HG03378 (cell line): ENCODE results near the gene TUBGCP6.
"Not testable (repeated sequence)": the region's sequence is repeated elsewhere in the genome, so short reads cannot be mapped to it uniquely, and the experiment has no call there.

ENCODE experiments used
- ATAC-seq: cut with Tn5 transposase; IDR thresholded peaks from one replicate; pipeline ENCODE4 v1.9.1; 2021; ENCODE audit warnings: mild to moderate bottlenecking, moderate library complexity; ENCODE audit not compliant: unreplicated experiment

The TUBGCP6 gene

DNA sequence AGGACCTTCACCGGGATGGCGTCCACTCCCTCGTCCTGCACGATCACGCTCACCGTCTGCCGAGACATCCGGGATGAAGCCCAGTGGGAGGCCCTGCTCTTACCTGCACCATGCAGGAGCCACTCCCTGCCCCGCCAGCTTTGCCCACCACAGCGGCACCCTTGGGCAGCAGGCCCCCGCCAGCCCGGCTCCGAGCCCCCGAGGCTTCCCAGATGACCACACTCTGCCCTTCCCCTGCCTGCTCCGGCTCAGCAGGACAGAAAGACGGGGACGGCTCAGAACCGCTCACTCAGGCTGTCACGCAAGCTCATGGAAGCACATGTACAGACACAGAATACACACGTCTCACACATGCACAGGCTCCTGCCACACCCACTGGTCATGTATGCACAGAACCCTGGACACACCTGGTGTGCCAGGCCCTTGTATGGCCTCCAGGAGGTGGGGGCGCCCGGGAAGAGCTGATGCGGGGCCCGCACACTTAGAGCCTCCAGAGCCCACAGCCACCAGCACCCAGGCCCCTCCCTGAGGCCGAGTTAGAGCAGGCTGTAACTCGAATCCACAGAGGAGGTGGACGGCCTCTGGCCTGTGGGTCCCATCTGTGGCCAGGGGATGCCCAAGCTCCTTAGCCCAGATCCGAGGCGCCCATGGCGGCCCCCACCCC is 34.3 kb upstream of the TUBGCP6 start:
- ATAC-seq = no peak

DNA sequence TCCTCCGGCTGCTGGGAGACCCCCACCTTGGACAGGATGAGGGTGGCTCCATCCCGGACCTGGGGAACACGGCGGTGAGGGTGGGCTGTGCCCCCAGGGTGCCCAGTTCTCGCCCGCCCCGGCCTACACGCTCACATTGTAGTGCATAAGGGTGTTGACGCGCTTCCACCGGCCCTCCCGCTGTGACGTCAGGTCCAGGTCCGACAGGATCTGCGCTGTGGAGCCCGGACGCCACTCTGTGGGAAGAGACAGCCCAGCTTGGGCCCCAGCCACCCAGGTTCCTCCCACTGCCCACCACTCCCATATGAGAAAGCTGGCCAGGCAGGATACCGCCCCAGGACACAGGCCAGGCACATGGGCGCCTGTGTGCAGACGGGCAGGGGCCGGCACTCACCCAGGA is 33.6 kb upstream of the TUBGCP6 start:
- no peak for ATAC-seq

DNA sequence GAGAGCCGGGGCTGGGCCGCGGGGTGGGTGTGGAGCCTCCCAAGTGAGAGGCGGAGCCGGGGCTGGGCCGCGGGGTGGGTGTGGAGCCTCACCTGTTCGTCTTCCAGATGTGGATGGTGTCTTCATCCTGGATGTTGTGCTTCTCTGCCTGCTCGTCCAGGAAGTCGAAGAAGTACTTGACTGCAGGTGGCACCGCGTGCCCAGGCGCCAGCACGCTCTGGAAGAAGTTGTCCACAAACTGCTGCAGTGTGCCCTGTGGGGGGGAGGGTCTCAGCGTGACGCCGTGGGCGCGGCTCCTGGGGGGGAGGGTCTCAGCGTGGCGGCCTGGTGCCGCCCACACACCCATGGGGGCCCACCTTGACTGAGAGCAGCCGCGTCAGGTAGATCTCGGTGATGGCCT is 32.9 kb upstream of the TUBGCP6 start:
- no peak for ATAC-seq

DNA sequence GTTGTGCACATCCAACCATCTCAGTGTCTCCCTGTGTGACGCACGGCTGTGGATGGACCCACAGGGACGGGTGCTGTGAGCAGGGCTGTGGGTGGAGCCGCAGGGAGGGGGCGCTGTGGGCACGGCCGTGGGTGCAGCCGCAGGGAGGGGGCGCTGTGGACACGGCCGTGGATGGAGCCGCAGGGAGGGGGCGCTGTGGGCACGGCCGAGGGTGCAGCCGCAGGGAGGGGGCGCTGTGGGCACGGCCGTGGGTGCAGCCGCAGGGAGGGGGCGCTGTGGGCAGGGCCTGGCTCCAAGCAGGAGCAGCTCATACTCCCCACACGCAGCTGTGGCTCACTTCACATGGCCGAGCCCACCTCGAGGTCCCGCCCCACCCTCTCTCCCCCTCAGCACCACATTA is 31.3 kb upstream of the TUBGCP6 start:
- ATAC-seq = no peak

DNA sequence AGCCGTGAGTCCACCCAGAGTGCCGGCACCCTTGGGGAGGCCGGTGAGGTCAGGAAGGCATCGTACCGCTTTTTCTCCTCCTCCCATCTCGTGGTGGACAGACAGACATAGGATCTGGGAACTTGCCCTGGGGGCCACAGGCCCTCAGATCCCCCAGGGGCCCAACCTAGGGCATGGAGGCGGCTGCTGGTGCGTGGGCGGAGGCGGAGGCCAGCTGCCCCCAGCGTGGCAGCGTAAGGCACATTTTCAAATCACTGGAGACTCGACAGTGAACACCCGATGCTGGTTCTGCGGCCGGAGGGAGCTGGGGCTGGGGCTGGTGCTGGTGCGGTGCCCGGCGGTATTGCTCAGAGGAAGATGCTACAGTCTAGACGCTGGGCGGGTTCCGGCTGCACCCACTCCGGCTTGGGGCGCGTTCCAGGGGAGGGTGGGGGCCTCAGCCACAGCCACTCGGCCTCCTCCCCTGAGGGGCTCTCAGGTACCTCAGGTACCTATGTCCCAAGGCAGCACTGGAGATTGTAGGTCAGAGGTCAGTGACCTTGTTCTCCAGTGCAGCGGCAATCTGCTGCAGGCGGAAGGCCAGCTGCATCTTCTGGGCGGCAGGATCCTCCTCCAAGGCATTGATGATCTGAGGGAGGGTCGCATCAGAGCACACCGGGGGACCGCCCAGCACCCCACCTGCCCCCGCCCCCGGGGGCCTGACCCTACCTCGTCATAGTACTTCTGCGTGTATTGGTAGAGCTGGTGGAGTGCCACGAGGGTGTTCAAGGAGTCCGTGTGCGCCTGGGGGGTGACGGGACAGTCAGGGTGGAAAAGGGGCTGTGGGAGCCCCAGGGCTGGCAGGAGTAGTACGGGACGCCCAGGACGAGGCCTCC is 30.6 kb upstream of the TUBGCP6 start:
- ATAC-seq = no peak

DNA sequence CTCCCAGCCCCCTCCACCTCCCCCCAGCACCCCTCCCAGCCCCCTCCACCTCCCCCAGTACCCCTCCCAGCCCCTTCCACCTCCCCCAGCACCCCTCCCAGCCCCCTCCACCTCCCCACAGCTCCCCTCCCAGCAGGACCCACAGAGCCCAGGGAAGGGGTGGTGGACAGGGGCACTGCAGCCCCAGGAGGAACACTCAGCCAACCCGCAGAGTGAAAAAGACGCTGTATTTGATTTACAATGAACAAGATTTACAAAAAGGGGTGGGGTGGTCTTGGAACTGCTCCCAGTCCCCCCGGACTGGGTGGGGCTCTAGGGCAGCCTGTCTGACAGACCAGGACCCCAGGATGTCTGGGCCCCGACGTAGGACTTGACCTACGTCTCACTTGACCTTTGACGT is 29.9 kb upstream of the TUBGCP6 start:
- ATAC-seq = no peak

DNA sequence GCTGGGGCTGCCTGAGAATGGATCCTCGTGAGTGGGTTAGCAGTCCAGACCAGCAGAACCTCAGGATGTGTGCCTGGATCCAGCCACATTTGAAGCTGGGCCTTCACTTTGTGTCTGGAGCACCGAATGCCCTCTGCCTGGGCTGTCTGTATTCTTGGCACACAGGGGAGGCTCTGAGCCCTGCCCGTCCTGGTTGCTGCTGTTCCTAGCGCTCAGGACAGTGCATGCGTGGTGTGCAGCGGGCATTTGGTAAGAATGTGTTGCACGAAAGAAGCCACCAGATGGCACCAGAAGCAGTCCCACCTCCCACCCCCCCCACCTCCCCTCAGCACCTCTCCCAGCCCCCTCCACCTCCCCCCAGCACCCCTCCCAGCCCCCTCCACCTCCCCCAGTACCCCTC is 29.5 kb upstream of the TUBGCP6 start:
- no peak for ATAC-seq

DNA sequence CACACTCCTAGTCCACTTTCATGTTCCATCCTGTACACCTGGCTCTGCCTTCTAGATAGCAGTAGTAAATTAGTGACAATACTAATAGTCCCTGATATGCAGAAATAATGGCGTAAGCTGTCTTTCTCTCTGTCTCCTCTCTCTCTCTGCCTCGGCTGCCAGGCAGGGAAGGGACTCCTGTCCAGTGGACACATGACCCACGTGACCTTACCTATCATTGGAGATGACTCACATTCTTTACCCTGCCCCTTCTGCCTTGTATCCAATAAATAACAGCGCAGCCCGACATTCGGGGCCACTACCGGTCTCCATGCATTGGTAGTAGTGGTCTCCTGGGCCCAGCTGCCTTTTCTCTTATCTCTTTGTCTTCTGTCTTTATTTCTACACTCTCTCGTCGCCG is 29.0 kb upstream of the TUBGCP6 start:
- not testable (repeated sequence) for ATAC-seq

DNA sequence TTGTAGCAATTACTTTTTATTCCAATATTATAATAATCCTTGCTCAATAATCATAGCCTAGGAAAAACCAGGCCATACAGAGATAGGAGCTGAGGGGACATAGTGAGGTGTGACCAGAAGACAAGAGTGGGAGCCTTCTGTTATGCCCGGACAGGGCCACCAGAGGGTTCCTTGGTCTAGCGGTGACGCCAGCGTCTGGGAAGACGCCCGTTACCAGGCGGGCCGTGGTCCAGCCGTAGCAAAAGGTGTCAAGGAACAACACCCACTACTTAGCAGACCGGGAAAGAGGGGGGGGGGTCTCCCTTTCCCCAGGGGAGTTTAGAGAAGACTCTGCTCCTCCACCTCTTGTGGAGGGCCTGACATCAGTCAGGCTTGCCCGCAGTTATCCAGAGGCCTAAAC is 28.5 kb upstream of the TUBGCP6 start:
- ATAC-seq = not testable (repeated sequence)

DNA sequence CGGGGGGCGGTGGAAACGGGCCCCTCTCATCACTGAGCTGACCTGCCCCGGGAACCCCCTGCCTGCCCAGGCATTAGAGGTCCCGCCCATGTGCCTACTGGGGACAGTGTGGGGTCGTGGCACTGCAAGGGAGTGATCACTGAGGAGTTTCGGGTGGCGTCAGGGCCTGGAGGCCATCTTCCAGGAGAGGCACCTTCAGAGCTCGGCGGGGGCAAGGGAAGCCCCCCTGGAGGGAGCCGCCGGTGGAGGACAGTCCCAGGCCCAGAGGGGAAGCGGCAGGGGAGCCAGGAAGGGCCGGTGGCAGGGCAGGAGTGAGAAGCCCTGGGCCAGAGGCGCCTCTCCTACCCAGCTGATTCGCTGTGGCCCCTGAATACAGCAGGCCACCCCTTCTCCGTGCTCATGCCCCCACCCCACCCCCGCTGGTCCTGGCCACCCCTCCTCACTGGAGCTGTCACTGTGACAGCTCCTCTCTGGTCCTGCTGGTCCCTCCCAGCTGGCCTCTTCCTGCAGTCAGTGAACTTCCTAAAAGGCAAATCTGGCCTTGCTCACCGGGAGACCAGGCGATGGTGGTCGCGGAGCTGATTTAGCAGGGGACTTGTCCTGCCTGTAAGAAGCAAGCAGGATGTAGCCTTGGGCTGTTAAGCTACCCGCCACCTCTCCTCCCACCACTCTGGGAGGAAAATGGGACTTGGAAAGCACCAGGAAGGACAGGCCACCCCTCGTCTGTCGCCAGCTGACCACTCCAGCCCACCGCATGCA is 27.4 kb upstream of the TUBGCP6 start:
- ATAC-seq = no peak

DNA sequence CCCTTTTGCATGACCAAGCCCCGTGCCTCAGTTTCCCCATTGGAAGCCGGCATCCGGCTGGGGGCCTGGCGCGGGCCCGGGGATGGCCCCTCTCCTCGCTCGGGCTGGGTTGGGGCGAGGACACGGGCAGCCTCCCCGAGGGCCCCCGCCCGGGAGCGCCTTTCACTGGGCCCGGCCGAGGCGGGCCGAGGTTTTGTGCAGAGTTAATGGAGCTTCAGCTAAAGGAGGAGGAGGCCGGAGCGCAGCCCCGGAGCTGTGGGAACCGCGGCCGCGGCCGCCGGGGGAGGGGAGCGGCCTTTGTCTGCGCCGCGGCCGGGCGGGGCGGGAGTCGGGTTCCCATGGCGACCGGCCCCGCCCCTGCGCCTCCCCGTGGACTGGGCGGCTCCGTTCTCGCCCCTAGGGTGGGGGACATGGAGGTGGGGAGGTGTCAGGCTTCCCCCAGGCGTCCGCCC is 26.7 kb upstream of the TUBGCP6 start:
- no peak for ATAC-seq

DNA sequence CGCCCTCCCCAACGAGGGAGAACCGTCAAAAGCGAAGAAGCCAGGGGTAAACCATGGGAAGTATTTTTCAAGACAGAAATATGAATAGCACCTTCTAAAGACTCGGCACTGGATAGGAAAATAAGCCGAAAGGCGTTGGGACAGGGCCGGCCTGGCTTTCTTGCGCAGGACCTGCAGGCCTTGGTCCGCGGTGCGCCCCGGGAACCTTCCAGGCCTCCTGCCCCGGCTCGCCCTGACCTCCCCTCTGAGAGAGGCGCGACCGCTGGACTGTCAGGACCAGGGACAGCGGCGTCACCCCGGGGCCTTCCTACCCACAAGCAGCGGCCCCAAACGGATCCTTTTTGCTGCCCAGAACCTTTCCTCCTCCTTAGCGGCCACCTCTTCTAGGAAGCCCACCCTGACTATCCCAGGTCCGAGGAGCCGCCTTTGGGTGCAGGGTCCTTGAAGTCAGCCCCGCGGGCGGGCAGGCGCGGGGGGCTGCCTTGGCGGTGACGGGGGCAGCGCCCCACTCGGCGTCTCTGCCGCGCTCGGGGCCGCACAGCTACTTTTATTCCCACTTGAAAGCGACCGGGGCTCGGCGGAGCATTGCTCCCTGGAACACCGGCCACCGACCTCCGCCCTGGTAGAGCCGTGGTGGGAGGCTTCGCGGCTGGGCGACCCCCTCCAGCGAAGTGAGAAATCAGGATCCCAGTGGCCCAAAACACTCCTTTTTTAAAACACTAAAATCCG is 26.0 kb upstream of the TUBGCP6 start:
- ATAC-seq = no peak

DNA sequence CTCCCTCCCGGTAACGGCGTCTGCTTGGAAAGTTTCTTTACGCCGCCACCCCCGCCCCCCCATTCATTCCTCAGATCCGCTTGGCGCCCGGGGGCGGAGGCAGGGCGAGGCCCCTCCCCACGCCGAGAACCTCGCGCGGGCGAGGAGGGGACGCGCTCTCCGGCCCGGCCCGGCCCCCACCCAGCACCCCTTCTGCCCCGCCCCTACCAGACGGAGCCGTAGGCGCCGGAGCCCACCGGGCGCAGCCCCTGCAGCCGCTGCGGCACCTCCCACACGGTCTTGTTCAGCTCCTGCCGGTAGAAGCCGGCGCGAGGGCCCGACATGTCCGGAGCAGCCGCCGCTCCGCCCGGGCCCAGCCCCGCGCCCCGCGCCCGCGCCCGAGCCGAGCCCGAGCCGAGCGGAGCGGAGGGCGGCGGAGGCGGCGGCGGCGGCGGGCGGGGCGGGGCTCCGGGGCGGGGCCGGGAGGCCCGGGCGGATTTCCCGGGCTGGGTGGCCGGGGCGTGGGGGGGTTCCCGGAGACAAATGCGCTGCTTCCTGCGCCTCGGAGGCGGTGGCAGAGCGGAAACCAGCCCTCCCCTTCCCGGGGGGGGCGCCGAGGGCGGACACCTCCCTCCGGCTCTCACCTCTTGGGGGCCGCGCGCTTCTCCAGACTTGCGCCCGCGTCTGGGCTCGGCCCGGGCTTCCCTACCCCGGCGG is 25.3 kb upstream of the TUBGCP6 start, which contains the start of gene MAPK11:
TSS of gene MAPK11 (minus strand) at position 411 of the 696 bp plus-strand sequence. CDS start at position 323, 88 bp downstream.
- ATAC-seq = no peak

DNA sequence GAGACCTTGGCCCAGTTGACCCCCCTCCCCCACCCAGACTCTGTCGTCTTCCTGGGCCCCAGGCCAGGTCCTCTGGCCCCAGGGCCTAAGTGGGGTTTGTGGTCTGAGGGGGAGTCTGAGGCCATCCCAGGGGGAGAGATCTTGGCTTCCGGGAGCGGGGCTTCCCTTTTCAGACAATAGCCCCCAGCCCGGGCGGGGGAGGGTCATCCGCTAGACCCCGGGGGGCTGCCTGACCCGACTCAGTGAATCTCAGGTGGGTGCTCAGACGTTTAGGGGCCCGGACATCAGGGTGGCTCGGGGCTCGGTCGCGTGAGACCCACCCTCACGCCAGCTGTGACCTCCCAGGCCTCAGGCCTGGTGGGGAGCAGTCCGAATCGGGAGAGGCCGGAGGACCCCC is 24.7 kb upstream of the TUBGCP6 start:
- no peak for ATAC-seq

DNA sequence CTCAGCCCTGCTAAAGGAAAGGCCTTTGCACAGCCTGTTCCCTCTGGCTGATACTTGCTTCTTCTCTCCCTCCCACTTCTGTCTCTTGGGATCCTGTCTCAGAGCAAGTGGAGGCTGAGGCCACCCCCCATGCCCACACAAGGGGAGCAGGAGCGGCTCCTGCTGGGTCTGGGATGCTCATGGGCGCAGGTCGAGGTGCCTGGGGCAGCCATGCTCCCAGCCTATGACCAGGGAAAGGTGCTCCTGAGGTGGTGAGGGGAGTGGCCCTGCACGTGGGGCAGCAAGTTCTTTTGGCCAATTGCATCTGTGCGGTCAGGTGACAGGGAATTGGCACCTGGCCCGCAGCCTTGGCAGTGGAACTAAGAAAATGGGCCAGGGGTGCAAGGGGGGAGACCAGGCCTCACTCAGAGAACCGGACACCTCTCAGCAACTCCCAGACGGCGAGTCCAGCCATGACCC is 23.9 kb upstream of the TUBGCP6 start:
- ATAC-seq = no peak

DNA sequence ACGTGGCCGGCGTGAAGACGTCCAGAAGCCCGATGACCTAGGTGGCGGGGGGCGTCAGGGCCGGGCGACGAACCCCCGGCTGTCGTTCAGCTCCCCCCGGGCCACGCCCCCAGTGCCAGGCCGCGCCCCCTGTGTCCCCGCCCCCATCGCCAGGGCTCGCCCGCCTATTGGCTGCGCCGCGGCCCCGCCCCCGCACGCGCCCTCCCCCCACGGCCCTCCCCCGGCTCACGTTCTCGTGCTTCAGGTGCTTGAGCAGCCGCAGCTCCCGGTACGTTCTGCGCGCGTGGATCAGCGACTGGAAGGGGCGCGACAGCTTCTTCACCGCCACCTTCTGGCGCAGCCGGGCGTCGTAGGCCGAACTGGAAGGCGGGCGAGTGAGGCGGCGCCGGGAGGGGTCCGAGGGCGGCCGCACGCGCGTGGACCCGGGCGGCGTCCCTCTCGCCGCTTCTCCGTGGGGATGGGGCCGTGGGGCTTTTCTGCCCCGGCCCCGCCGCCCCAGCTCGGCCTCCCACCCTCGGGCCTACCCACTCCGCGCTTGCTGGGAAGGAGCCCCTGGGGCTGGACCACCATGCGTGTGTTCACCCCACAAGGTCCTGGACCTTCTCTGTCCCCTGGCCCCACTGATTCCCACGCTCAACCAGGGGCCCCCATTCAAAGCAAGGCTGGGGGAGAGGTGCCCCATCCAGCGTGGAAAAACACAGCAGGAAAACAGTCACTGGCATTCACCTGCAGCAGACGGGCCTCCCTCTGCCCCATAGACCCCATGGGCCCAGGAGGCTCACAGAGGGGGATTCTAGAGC is 23.0 kb upstream of the TUBGCP6 start:
- ATAC-seq = no peak

DNA sequence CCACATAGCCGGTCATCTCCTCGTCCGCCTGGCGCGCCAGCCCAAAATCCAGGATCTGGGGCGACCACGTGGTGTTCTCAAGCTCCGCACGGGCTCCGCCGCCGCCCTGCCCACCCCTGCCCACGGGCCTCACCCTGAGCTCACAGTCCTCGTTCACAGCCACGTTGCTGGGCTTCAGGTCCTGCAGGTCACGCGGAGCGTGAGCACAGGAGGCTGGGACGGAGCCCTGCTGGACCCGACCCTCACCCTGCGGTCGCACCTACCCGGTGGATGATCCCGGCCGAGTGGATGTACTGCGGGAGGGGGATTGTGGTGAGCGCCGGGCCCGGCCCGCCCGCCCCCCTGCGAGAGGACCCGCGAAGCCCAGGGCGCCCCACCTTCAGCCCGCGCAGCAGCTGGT is 22.2 kb upstream of the TUBGCP6 start:
- no peak for ATAC-seq

DNA sequence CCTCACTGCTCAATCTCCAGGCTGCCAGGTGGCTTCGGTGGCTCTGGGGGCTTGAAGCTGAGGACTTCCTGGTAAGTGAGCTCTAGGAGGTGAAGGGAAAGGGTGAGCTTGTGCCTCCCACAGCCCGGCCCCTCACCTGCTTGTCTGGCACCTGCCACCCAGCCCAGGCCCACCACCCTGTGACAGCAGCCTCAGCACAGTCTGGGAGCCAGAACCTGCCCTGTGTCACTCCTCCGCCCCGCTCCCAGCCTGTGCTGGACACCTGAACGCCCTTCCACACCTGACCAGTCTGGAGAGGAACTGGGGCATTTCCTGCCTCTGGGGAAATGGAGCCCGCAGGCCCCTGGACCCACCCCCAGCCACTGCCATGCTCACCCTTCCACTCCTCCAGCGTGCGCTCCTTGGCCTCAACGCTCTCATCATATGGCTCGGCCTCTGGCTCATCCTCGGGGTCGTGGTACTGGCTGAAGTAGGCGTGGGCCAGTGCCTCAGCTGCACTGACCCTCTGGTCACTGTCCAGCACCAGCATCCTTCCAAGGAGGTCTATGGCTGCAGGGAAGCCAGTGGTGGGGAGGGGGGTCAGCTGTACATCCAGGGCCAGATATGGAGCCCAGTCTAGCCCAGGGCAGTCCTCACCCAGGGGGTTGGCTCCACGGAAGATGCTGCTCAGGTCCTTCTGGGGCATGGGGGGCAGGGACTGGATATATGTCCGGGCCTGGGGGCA is 20.3 kb upstream of the TUBGCP6 start:
- ATAC-seq = no peak
